WI38 (cell line): ENCODE data around the gene GCN1.

ENCODE experiments used
- H3K4me3 ChIP-seq: 2 replicates; pipeline ENCODE4 v1.5.1; 2011; ENCODE audit warnings: low read depth, mild to moderate bottlenecking, control low read depth, low read length
- TF ChIP-seq, protein P1 (sequence below): IDR thresholded peaks from 2 replicates; pipeline ENCODE4 v1.5.1; 2012; ENCODE audit warnings: low read depth, mild to moderate bottlenecking, control low read depth, low read length

GCN1 gene

GRCh38 chr12:120126635-120127005, 67.9 kb downstream of the GCN1 start:
- H3K4me3 ChIP-seq: no peak overlapping the region
- TF ChIP-seq, protein P1, sequence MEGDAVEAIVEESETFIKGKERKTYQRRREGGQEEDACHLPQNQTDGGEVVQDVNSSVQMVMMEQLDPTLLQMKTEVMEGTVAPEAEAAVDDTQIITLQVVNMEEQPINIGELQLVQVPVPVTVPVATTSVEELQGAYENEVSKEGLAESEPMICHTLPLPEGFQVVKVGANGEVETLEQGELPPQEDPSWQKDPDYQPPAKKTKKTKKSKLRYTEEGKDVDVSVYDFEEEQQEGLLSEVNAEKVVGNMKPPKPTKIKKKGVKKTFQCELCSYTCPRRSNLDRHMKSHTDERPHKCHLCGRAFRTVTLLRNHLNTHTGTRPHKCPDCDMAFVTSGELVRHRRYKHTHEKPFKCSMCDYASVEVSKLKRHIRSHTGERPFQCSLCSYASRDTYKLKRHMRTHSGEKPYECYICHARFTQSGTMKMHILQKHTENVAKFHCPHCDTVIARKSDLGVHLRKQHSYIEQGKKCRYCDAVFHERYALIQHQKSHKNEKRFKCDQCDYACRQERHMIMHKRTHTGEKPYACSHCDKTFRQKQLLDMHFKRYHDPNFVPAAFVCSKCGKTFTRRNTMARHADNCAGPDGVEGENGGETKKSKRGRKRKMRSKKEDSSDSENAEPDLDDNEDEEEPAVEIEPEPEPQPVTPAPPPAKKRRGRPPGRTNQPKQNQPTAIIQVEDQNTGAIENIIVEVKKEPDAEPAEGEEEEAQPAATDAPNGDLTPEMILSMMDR: no peak

DNA sequence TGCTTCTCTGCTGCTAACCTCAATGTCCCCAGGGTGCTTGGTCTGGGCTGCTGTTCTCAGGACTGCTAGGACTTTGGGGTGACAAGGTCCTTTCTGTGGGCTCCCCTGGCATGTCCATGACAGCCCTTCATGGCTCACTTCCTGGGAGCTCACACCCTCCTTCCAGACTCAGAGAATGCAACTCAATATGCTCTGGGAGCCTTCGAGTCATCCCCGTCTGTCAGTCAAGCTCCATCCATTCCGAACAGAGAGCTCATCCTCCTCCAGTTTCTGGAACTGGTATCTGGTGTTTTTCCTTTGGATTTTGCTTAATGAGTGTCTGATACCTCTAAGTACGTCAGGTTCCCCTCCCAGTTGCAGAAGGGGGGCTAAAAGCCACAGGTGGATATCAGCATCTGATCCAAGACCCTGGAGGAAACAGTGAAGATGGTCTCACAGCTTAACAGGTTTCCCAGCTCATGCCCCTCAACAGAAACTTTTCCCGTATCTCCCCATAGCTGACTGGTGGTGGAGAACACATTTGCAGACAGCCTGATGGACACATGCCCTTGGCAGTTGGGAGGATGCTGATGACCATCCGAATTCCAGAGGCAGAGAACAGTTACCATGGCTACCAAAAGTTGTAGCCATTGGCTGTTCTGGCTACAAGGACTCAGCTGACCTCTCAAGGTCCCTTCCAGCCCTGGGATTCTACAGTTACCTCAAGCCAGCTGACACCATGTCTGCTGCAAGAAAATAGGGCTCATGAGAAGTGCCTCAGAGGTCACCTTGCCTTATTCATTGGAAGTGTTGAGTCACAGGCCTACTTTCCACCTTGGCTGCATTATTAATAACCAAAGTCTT, 68.5 kb downstream of the GCN1 start:
- no peak overlapping the region for H3K4me3 ChIP-seq
- TF ChIP-seq, protein P1: no peak

GRCh38 chr12:120125029-120125428, 69.5 kb downstream of the GCN1 start:
- no peak overlapping the region for H3K4me3 ChIP-seq
- TF ChIP-seq, protein P1: no peak

GRCh38 chr12:120121766-120122293, 72.7 kb downstream of the GCN1 start:
- TF ChIP-seq, protein P1: no peak
- H3K4me3 ChIP-seq: no peak overlapping the region

DNA sequence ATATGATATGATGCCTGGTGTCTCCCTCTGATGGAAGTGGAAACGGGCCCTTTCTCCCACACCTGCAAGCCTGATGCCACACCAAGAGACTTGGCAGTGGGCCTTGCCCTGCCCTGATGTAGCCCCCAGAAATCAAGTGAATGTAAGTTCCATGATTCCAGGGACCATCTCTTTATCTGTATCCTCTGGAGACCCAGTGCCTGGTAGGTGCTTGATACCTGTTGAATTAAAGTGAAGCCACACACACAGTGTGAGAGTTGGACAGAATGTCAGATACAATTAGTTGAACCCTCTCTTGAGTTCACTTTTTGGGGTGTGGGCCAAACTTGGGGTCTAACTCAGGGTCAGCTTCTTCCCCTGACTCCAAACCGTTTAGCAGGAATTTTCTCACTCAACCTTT, 73.2 kb downstream of the GCN1 start:
- no peak overlapping the region for H3K4me3 ChIP-seq
- TF ChIP-seq, protein P1: no peak

DNA sequence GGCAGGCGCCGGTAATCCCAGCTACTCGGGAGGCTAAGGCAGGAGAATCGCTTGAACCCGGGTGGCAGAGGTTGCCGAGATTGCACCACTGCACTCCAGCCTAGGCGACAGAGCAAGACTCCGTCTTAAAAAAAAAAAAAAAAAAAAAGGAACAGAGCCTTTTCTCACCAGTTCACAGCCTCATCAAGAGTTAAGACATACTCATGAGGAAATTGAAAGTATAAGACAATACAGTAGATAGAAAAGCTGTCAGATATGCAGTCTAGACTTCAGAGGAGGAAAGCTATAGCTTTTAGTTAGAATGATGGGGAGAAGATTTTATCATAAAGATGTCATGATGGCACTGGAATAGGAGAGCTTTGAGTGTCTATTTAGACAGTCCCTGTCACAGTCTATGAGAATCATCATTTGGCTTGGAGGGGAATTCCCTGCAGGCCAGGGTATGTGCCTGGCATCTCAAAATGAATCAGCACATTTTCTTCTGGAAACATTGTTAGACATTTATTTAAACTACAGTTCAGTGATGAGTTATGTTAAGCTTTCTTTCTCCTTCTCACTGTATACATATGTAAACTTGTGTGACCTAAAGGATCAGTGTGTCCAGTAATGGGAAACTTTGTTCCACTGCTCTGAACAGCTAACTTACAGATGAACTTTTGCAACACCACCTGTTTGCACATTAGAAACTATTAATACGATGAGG, 75.1 kb downstream of the GCN1 start:
- TF ChIP-seq, protein P1: no peak

DNA sequence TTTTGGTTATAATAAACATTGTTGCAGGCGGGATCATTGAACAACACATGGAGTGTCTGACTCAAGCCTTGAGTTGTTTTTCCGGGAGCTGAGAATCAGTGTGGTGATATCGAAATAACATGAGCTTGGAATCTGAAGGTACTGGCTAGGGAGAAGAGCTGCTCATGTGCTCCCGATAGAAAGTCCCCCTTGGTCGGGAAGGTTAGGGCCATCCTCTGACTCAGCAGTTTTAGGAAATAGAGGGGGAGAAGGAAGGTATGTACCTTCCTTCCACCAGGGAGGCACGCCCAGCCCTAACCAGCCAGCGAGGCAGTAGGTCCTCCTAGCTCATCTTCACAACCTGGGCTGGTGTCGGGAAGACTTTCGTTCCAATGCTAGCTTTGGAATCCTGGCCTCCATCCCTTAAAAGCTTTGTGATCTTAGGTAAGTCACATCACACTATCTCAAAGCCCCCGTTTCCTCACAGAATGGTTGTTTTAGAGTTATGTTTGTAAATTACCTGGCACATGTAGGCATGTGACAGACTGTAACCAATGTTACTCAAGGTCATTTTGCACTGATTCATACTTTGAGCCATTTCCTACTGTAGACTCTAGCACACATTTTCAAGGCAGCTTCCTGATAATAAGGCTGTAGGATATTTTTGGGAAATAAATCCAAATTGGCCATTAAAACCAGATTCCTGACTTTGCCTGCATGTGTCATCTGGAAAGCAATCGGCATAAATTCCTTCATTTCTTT, 76.0 kb downstream of the GCN1 start:
- TF ChIP-seq, protein P1: no peak
- H3K4me3 ChIP-seq: peak overlapping the region; percentile 76

More for the DNA sequence above, 75.1 kb downstream of the GCN1 start:
- no peak overlapping the region for H3K4me3 ChIP-seq
